Endothelial cell of umbilical vein (primary cell): ENCODE measurements around the gene SNAPIN. TPM values are rescaled to one million over a fixed set of nuclear protein-coding genes. Genes with fewer than 3 reads are reported as not detected.

Experiments
- BruUV-seq: library from RNA; stranded (reverse); fragments of 400-500 nt; replicated peaks from 2 replicates; lab custom pipeline; 2021; lab: Mats Ljungman, UMichigan
- CTCF ChIA-PET: fragments of 300-600, 350-600 bp; sonication (Branson Sonifier 250); formaldehyde crosslinking; loops from one replicate; lab custom pipeline; 2021; ENCODE audit warnings: antibody characterized with exemption, inconsistent platforms; lab: Charles Lee
- POLR2A ChIA-PET: fragments of 300-600, 350-600 bp; sonication (Branson Sonifier 250); formaldehyde crosslinking; loops from one replicate; lab custom pipeline; 2021; ENCODE audit warnings: antibody characterized with exemption, inconsistent platforms; lab: Charles Lee
- DNase-seq: peaks from one replicate; pipeline ENCODE4 v3.0.0-alpha.2; 2011; ENCODE audit warnings: low read depth, low spot score
- FAIRE-seq: peaks from 2 replicates; lab custom pipeline; 2011; peaks lifted over from hg19 to GRCh38; lab: Jason Lieb, UNC
- H2AFZ ChIP-seq: 2 replicates; pipeline ENCODE4 v1.6.0; 2012; ENCODE audit warnings: low read depth, low read length, control low read depth, inconsistent platforms
- H3K27ac ChIP-seq: 2 replicates; pipeline ENCODE4 v1.5.1; 2011; ENCODE audit warnings: low read depth, mild to moderate bottlenecking, control low read depth, low read length, moderate library complexity; ENCODE audit not compliant: insufficient read depth
- H3K27me3 ChIP-seq, 2 experiments: 2 replicates each; pipeline versions ENCODE4 v1.6.0 to v1.6.1; 2011; ENCODE audit warnings: low read length in 2 of 2, mixed read lengths in 1 of 2; ENCODE audit not compliant: control insufficient read depth in 2 of 2, insufficient read depth in 2 of 2
- H3K36me3 ChIP-seq, 2 experiments: 2 replicates in 1 of 2; 3 replicates in 1 of 2; pipeline ENCODE4 v1.5.1; 2011; ENCODE audit warnings: low read length in 2 of 2, mild to moderate bottlenecking in 1 of 2, moderate library complexity in 1 of 2; ENCODE audit not compliant: control insufficient read depth in 2 of 2, insufficient read depth in 2 of 2; ENCODE audit errors: extremely low read depth in 1 of 2
- H3K4me1 ChIP-seq: 3 replicates; pipeline ENCODE4 v1.5.1; 2011; ENCODE audit warnings: mild to moderate bottlenecking, low read length; ENCODE audit not compliant: control insufficient read depth, insufficient read depth; ENCODE audit errors: extremely low read depth
- H3K4me2 ChIP-seq: 2 replicates; pipeline ENCODE4 v1.6.1; 2011; ENCODE audit warnings: low read length, control low read depth, mixed read lengths; ENCODE audit not compliant: insufficient read depth
- H3K4me3 ChIP-seq, 3 experiments: fragments of 200-600 bp in 1 of 3; sonication (generic), shearing (Covaris generic) in 1 of 3; replicated peaks in 1 of 3; 2 replicates each; pipeline ENCODE4 v1.5.1; 2011 to 2016; ENCODE audit warnings: control low read depth in 3 of 3, low read length in 3 of 3, mild to moderate bottlenecking in 2 of 3, inconsistent platforms in 1 of 3, low read depth in 1 of 3, moderate library complexity in 1 of 3; ENCODE audit not compliant: insufficient read depth in 1 of 3
- H3K79me2 ChIP-seq: 2 replicates; pipeline ENCODE4 v1.6.0; 2012; ENCODE audit warnings: low read length, inconsistent platforms; ENCODE audit not compliant: control insufficient read depth, insufficient read depth
- H3K9ac ChIP-seq: replicated peaks from 2 replicates; pipeline ENCODE3; 2011; ENCODE audit warnings: low read length, control low read depth; ENCODE audit not compliant: insufficient read depth; ENCODE audit errors: extremely low read depth
- H3K9me1 ChIP-seq: replicated peaks from 3 replicates; pipeline ENCODE4 v1.6.0; 2011; ENCODE audit warnings: mild to moderate bottlenecking, low read length; ENCODE audit not compliant: control insufficient read depth, insufficient read depth; ENCODE audit errors: extremely low read depth
- H3K9me3 ChIP-seq: replicated peaks from 2 replicates; pipeline ENCODE4 v1.5.1; 2012; ENCODE audit warnings: low read length, inconsistent platforms; ENCODE audit not compliant: control insufficient read depth, insufficient read depth
- H4K20me1 ChIP-seq: replicated peaks from 2 replicates; pipeline ENCODE3; 2011; ENCODE audit warnings: mild to moderate bottlenecking, low read length; ENCODE audit not compliant: control insufficient read depth, insufficient read depth; ENCODE audit errors: extremely low read depth
- CTCF ChIP-seq, 2 donors: IDR thresholded peaks; 1 replicate in 1 of 2; 2 replicates in 1 of 2; pipeline ENCODE4 v1.5.1; 2011; ENCODE audit warnings: low read length in 2 of 2, mild to moderate bottlenecking in 2 of 2, moderate library complexity in 2 of 2, control low read depth in 1 of 2, inconsistent platforms in 1 of 2, low read depth in 1 of 2; ENCODE audit not compliant: insufficient read depth in 1 of 2; ENCODE audit errors: extremely low read depth in 1 of 2
- EZH2 ChIP-seq: IDR thresholded peaks from 2 replicates; pipeline ENCODE4 v1.6.1; 2012; ENCODE audit warnings: borderline replicate concordance, low read depth, mild to moderate bottlenecking, moderate library complexity, low read length, inconsistent platforms; ENCODE audit not compliant: severe bottlenecking
- FOS ChIP-seq: IDR thresholded peaks from 2 replicates; pipeline ENCODE4 v1.6.1; 2011; ENCODE audit warnings: mild to moderate bottlenecking, low read length, moderate library complexity, borderline replicate concordance; ENCODE audit not compliant: insufficient read depth
- GATA2 ChIP-seq: IDR thresholded peaks from 2 replicates; pipeline ENCODE4 v1.7.0; 2011; ENCODE audit warnings: low read depth, mild to moderate bottlenecking, moderate library complexity, mixed read lengths, low read length; ENCODE audit not compliant: insufficient read length, insufficient read depth
- JUN ChIP-seq: IDR thresholded peaks from 2 replicates; pipeline ENCODE4 v1.6.1; 2011; ENCODE audit warnings: borderline replicate concordance, low read depth; ENCODE audit not compliant: insufficient read length, insufficient read depth
- MAX ChIP-seq: IDR thresholded peaks from 2 replicates; pipeline ENCODE4 v1.6.1; 2011; ENCODE audit not compliant: insufficient read depth, insufficient read length
- MYC ChIP-seq: IDR thresholded peaks from one replicate; pipeline ENCODE4 v1.6.1; 2011; ENCODE audit warnings: mild to moderate bottlenecking, low read depth, low read length
- POLR2A ChIP-seq: IDR thresholded peaks from 2 replicates; pipeline ENCODE4 v1.6.1; 2012; ENCODE audit warnings: low read depth, mild to moderate bottlenecking, control low read depth, low read length
- POLR2AphosphoS5 ChIP-seq: IDR thresholded peaks from 2 replicates; pipeline ENCODE4 v1.6.1; 2012; ENCODE audit warnings: low read depth, mild to moderate bottlenecking, control low read depth, low read length, moderate library complexity; ENCODE audit not compliant: insufficient read depth
- dilution Hi-C: fragments of 300-500 bp; cut with MboI; formaldehyde crosslinking; loops from one replicate; pipeline ENCODE4 v1.15.0; 2019; ENCODE audit warnings: low sequenced_read_pairs; ENCODE audit not compliant: extremely low pct_ligation_motif_present
- intact Hi-C: fragments of 100-400 bp; cut with micrococcal nuclease; formaldehyde crosslinking; loops from one replicate; pipeline ENCODE4 v1.10.0; 2022
- polyA plus RNA-seq, 4 experiments: library from polyadenylated mRNA; depleted of rRNA in 3 of 4; stranded (reverse) in 3 of 4; unstranded in 1 of 4; fragments of >200 nt; gene quantifications; 2 replicates each; pipeline versions ENCODE4 v1.2.1 to v1.2.3, GENCODE V29; 2011 to 2012; ENCODE audit warnings: missing spikeins in 1 of 4
- total RNA-seq: library from RNA; stranded (reverse); gene quantifications from 2 replicates; pipeline ENCODE4 v1.2.3, GENCODE V29; 2021

Gene SNAPIN
- total and polyA plus RNA-seq, 2 donors (not counting 3 experiments of a cell fraction or from before 2014, with no cell fraction given): 36.8 to 55.1 TPM

GRCh38 chr1:153627715-153628626, 30.5 kb upstream of the SNAPIN start, which contains the start of gene S100A1:
S100A1 (plus strand) TSS chr1:153628434; CDS start chr1:153630522, 2,088 bp downstream.
- intact Hi-C loops: loop anchor here (1.0 kb wide), 5 partner anchors 19 to 117 kb away; no protein-coding TSS in a partner anchor
- BruUV-seq: no TSS peak
- Histone ChIP-seq H3K4me3 (peak within 1 kb of the TSS; percentile 57 to 74 (median 62)), H4K20me1 (no peaks in the 10 kb centered on the region), H3K27me3 (no peaks in the 10 kb centered on the region), H3K9me3 (no peaks in the 10 kb centered on the region), H2AFZ (peak within 1 kb of the TSS; percentile 55), H3K9me1 (no peaks in the 10 kb centered on the region), H3K4me1 (peaks cover 14% of the 10 kb centered on the region), H3K4me2 (peak within 1 kb of the TSS; percentile 93), H3K27ac (peak within 1 kb of the TSS; percentile 81), H3K9ac (peak within 1 kb of the TSS; percentile 86), H3K36me3 (no peaks in the 10 kb centered on the region), H3K79me2 (peaks cover 28% of the 10 kb centered on the region)
- POLR2A ChIA-PET: interaction anchor here (0.6 to 3.6 kb wide), 21 partner anchors 10 to 337 kb away, joined by 3 to 43 read pairs (median 5); partner anchors contain the start of genes ILF2, S100A14 and S100A16
- DNase-seq (no peak), FAIRE-seq (no peak)
- CTCF ChIA-PET: interaction anchor here (0.7 to 7.8 kb wide), 38 partner anchors 10 to 145 kb away, joined by 3 to 145 read pairs (median 5); partner anchors contain the start of genes S100A14, S100A16, S100A6 and SNAPIN
- TF ChIP-seq POLR2A: no peak
- no peak for TF ChIP-seq EZH2
- no peak for TF ChIP-seq GATA2
- TF ChIP-seq MAX: no peak
- no peak for TF ChIP-seq CTCF (IDR thresholded peaks at IDR 0.05; ENCODE audit: extremely low read depth in 1 of 2, insufficient read depth in 1 of 2, low read depth in 1 of 2, low read length in 2 of 2)
- no peak for TF ChIP-seq JUN
- TF ChIP-seq POLR2AphosphoS5: no peak
- no peak for TF ChIP-seq FOS
- TF ChIP-seq MYC: no peak
- dilution Hi-C loops: no loop called here
